ENCODE measurements around the gene SRD5A3.

The SRD5A3 gene

DNA sequence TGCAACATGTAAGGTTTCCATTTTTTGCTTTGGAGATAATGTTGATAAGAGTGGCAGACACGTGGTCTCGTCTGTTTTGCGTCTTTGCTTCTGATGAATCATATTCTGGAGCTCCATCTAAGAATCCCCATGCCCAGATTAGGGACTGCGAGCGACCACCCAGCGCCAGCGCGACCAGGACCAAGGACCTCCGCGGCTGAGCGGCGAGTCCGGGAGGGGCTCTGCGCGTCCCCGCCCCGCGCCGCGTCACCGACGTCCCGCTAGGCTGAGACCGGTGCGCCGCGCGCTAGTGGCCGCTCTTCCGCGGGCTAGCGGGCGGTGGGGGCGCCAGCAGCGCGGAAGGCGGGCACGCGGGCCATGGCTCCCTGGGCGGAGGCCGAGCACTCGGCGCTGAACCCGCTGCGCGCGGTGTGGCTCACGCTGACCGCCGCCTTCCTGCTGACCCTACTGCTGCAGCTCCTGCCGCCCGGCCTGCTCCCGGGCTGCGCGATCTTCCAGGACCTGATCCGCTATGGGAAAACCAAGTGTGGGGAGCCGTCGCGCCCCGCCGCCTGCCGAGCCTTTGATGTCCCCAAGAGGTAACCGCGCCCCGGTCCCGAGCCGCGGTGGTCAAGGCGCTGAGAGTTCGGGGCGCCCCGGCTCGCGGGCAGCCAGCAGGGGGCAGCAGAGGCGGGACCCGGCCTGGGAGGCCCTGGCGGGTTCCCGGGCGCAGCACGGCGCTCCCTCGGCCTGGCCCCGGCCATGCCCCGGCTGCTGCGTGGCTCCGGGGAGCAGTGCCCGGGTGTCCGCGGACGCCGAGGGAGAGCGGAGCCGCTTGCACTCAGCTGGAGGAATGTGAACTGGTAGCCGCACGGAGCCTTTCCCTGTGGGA is at the start of gene SRD5A3:
SRD5A3 (plus strand) TSS at position 263 of the 871 bp plus-strand sequence; CDS start at position 358, 95 bp downstream.
- DNase-seq, result peak; percentile 86 to 88

DNA sequence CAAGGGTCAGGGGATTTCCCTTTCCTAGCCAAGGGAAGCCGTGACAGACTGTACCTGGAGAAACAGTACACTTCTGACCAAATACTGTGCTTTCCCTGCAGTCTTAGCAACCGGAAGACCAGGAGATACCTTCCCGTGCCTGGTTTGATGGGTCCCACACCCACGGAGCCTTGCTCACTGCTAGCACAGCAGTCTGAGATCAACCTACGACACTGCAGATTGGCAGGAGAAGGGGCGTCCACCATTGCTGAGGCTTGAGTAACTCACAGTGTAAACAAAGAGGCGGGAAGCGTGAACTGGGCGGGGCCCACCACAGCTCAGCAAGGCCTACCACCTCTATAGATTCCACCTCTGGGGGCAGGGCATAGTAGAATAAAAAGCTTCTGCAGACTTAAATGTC is 48.7 kb upstream of the SRD5A3 start:
- no peak for DNase-seq

DNA sequence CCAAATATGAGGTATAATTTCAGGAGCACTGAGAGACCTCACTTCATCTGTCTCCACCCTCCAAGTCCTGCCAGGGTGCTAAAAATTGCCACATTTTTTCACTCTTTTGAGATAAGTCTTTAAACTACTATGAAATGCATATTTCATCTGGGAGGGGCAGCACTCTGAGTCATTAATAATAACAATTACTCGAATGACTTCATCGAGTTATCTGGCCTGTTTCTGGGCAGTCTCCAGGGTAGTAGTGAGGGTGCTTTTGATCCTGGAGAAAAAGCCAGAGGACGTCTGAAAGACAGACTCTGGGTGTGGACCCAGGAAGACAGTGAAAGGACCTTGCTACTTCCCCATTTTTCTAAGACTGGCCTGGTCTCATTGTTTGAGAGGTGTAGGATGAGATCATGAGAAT is 42.3 kb upstream of the SRD5A3 start:
- no peak for DNase-seq

DNA sequence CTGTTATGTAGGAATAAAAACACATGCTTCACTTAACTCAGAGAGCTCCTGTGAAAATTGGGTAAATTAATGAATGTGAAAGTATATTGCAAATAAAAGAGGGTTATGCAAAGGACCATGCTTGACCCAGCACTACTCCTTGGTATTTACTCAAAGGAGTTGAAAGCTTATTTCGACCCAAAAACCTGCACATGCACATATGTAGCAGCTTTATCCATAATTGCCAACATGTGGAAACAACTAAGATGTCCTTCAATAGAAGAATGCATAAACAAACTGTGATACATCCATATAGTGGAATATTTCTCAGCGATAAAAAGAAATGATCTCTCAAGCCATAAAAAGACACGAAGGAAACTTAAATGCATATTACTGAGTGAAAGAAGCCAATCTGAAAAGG is 41.7 kb upstream of the SRD5A3 start:
- no peak for DNase-seq

DNA sequence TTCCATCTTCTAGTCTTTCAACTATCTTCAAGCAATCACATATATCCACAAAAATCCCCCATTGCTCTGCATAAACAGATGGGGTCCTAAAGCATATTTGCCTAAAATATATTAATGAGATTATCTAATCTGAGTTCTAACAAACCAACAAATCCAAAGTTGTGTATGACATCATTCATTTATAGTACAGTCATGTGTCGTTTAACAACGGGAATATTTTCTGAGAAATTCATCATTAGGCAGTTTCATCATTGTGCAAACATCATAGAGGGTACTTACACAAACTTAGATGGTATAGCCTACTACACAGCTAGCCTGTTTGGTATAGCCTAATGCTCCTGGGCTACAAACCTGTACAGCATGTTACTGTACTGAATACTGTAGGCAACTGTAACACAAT is 38.0 kb upstream of the SRD5A3 start:
- no peak for DNase-seq

DNA sequence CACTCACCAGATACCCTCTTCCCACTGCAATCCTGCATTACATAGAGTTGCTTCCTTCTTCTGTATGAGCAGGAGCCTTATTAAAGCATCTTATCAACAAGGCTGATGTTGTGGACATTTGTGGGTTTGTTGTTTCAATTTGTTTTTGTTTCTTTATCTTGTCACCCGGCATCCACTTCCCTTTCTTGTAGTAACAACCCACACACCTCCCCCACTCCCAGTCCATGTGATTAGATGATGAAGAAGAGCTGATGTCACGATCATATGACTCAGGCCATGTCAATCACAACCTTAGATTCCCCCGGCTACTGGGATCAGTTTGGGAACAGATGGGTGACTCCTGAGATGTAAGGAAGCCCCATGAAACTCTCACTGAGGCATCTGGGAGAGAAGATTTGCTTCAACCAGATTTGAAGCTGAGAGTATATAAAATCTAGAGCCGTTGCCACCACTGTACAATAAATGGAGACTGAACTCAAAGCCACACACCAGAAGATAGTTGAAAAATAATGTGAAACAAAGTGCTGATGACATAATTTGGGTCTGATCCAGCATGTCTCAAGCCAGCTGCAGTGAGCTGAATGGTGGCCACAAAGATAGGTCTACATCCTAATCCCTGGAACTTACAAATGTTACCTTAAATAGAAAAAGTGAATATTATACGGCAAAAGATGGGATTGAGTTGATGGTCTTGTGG is 34.1 kb upstream of the SRD5A3 start:
- DNase-seq, result no peak

DNA sequence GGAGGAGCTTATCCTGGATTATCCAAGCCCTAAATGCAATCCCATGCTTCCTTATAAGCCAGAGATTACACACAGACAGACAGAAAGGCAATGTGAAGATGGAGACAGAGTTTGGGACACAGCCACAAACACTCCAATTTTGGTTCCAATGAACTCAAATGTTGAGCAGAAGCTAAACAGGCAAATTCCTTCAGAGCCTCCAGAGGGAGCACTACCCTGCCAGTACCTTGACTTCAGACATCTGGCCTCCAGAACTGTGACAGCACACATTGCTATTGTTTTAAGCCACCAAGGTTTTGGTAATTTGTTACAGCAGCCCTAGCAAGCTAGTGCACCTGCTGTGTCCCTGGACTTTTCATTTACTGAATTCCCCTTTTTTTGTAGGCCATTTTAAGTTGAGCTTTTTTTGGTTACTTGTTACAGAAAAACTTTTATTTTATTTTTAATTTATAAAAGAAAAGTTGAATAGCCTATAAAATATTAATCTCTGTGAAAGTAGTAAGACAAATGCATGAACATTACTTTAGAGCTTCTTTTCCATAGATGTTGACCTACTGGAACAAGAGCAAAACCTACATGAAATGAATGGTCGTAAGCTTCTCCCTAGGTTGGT is 33.4 kb upstream of the SRD5A3 start:
- DNase-seq, result peak; percentile 32 to 33

DNA sequence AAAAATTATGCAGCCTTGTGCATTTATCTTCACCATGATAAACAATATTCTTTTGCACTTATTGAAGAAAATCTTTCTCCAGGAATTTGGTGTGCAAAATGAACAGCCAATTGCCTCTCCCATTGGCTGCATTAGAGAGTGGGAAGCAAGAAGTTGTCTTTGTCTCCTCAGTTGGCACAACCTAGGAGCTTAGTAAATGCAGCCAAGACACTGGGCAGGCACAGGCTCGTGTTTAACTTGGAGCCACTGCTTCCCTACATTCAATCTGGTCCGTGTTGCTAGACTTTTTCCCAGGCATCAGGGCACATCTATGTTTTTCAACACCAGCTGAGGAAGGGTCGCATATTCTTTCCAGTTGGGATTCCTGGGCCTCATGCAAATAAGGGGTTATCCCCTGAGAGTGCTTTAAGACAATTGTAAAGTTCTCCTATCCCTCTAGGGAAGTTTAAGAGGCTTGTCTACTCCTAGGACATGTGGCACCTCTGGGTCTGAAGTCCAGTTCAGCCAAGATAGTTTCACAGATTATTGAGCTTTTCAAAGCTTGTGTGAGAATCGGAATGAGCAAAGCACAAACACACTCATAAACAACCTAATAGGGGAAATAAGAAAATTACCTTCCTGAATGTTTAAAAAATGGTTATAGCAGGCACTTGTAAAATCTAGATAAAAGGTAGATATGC is 31.8 kb upstream of the SRD5A3 start:
- DNase-seq, result no peak

DNA sequence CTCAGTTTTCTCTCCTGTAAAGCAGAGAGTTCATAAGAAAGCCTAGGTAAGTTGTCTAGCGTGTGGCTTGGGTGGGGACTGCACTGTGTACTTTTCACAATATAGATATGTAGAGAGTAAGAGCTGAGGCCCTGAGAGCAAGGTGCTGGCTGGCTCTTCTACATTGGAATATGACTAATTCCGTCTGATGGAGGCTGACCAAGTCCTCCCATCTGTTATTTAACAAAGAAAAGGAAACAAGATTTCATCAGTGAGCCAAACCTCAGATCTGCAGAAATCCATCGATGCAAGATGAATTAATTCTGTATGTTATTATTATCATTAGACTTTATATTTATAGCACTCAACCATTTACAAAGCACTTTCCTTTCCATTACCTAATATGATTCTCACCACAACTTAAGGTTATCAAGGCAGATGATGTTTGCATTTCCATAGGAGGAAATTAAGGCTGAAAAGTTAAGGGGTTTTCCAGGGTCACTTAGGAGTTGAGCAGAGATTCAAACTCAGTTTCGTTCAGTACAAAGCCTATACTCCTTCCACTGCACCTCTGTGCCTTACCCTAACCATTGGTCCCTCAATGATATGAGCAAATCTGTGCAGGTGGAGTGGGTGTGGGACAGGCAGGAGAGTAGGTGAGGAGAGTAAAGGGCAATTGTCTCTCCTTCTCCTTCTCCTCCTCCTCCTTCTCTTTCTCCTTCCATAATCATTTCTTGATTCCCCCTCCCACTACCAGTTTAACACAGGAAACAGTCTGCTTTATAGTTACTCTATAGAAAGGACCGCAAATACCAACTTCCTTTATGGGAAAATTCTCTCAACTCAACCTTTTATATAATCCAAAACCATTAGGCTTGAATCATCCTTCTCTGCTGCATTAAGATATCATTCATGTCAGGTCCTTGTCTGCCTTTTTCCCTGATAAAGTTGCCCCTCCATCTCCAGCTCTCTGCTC is 27.6 kb upstream of the SRD5A3 start:
- DNase-seq, result peak in 1 of 2 experiments; percentile 18

DNA sequence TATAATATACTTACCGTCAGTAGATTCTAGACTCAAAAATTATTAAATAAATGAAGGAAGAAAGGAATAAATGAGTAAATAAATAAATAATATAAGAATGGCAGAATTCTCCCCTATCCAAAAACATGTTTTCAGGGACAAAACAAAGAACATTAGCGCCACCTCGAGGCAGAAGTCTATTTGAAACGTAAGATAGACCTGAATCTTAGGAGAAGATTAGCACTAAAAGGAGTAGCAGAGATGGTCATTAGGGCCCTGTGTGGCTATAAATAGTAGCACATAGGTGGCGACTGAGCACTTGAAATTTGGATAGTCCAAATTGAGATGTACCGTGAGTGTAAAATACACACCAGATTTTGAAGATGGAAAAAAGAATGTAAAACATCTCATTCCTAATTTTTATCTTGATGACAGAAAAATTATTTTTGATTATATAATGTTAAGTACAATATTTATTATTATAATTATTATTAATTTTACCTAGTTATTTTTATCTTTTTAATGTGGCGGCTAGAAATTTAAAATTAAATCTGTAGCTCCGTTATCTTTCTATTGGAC is 24.3 kb upstream of the SRD5A3 start:
- DNase-seq, result peak; percentile 69 to 85

DNA sequence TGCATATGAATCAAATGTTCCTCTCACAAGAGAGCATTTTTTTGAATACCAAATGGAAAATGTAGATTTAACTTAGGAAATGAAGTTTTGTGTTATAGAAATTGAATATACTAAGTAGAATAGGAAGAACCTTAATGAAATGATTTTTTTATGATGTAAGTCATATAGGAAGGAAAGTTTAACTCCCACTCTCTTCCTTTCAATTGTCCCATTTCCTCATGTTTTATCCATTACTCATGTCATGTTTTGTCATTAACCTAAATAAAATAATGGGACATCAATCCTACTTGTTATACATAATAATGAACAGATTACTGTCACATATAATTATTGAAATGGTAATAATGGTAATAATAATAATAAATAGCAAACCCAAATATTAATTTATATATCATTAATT is 22.7 kb upstream of the SRD5A3 start:
- no peak for DNase-seq

DNA sequence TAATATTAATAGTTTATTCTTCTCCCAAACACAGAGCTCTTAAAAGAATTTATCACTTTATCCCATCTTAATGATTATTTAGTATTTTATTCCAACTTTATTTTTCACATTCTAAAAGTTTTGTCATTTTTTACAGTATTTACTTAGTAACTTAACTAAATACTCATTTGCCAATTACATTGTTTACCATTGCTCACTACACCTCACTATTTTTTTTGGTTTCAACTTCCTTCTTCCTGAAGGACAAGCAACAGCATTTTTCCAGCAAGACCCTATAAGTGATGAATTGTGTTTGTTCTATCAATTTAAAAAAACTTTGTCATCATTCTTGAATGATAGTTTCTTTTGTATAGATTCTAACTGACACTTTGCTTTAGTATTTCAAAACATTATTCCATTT is 19.4 kb upstream of the SRD5A3 start:
- no peak for DNase-seq

DNA sequence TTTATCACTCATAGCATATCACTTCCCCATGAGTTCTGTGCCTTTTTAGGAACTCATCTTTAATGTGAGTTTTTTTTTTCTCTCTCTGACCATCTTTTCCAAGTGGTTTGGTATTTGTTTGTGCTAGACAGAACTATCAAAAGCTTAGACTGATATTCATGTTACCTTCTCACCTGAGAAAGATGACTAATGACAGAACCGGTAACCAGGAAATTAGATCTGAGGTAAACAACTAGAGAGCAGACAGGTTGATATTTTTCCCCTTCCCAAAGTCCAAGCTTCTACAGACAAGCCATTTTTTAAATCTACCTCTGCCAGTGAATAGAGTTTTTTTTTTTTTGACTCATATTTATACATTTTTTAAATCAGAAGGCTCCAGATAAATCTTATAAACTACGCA is 17.0 kb upstream of the SRD5A3 start:
- DNase-seq, result no peak

DNA sequence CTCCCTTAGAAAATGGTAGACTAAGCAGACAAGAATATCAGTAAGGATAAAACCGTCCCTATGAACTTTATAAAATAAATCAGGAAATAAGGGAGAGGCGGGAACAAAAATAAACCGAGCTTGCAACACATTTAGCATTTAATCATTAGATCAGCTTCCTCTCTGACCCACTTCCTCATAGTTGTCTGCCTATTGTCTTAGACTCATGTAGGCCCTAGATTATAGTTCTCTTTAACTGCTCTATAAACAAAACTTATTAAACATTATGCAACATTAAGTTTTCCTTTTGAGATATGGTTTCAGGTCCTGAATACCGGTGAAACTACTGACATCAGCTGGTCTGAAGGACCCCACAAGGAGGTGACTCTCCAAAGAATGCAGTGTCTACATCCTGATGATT is 15.8 kb upstream of the SRD5A3 start:
- no peak for DNase-seq

DNA sequence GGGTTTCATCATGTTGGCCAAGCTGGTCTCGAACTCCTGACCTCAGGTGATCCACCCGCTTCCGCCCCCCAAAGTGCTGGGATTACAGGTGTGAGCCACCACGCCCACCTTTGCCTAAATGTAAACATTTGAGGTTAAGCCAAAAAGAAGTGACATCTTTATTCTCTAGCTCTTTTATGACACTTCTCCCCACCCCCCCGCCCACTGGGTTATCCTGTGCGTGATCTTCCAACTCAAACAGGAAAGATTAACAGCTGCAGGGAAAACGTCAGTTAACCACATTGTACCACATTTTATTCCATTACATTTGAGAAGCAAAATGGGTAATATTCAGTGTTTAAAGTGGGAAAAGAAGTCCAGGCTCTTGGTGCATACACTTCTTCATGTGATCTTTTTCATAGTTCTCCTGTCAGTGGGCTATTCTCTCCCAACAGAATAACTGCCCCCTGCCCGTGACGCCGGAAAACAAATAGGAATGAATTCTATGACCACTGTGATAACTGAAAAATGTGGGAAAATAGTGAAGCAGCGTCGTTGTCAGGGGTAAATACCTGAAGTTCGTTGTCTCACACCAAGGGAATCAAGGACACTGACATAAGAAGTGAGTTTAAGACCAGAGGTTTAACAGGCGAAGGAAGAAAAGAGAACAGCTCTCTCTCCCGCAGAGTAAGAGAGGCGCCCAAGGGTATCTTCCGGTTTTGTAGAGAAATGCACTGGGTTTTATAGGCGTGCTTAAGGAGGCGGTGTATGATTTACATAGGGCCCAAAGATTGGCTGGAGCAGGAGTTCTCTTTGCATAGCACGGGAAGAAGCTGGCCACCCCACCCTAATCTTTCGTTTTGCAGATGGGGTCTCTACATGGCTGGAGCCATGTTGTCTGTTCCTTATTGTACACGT is 9.7 kb upstream of the SRD5A3 start:
- peak; percentile 13 to 38 for DNase-seq

DNA sequence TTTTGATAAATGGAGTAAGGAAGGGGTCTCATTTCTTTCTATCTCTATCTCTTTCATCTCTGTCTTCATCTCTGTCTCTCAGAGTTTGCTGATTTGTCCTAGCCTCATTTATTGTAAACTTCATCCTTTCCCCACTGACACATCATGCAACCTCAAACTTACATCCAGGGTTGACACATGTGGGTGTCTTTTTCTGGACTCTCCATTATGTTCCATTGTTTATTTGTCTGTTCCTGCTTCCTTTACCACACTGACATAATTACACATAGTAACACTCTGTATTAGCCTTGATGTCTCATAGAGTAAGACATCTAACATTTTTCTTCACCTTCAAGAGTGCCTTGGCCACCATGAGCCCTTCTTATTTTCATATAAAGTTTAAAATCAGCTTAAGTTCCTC is 8.1 kb upstream of the SRD5A3 start:
- DNase-seq, result no peak

DNA sequence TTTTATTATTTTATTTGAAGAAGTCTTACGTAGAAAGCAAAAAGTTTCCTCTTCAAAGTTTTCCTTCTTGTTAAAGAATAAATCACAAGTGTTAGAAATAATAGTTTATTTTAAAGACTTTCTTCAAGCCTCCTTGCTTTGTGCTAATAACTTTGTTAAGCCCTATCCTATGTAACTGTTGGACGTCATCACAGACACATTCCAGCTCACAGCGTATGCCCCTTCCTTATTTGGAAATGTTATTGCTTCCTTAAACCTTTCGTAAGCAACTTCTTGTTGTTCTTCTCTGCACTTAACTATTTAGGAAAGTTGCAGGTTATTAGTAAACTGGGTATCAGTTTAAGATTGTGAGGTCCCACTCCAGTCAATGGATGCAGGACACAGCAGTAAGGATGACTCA is 7.6 kb upstream of the SRD5A3 start:
- DNase-seq, result no peak

DNA sequence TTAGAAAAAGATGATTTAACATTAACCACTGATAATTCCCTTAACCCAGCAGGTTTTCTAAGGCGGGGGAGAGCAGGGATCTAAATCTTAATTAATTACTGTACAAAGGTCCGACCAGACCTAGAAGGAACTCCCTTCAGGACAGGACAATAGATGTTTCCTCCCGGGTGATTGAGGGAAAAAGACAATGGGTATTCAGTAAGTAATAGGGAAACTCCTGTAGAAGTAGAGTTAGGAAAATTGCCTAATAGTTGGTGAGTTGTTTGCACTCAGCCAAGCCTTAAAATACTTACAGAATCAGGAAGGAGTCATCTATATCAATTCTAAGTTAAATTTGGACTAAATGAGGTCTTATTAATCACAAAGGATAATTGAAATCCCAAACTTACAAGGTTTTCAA is 5.8 kb upstream of the SRD5A3 start:
- DNase-seq, result no peak

DNA sequence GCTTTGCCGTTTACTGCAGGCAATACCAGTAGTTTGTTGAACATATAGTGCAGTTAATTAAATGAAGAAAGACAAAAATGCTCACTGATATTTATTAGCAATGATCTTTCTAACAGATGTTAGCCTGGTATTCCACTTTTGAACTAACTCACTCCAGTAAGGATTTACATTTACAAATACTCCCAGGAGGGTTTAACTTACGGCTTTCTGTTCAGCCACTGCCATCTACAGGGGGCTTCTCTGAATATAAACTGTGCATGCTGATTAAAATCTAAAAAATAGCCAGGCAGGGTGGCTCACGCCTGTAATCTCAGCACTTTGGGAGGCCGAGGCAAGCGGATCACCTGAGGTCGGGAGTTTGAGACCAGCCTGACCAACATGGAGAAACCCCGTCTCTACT is 2.2 kb upstream of the SRD5A3 start:
- DNase-seq, result no peak

DNA sequence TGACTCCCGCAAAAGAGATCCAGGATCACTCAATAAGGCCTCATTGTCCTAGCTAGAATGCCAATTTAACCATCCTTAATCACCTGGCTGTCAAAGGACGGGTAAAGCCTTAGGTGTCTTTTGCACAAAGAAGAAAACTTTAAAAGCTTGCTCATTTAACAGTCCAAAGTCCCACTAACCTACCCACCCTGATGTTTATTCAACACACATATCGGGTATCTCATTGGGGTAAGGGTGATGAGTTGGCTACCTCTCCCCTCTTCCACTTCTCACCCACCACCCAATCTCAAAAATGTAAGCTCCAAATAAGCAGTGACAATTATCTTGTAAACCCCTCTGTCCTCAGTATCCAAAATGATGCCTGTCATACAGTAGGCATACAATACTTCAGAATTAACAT is 988 bp upstream of the SRD5A3 start:
- no peak for DNase-seq

DNA sequence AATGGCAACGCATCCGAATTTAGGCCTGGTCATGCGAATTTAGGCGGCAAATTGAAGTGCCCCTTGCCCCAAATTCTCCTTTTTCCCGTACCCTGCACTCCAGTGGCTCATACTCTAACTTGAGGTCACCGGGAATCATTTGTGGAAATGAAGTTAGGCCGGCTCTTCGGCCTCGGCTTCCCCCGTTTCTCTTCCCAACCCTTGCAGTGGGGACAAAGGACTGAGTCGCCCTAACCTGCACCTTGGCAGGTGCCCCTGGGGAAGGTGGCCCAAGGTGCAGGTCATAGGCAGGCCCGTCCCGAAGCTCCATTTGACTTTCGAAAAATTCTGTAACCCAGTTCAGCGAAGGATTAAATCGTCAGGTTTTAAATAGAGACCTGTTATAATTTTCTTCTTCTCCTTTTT is 811 bp downstream of the SRD5A3 start:
- no peak for DNase-seq

Data from activated CD4-positive, alpha-beta T cell treated with anti-CD3 and anti-CD28 coated beads, Interleukin-2, amount 50 U/mL, for 48 hours (primary cell).